GM12878 (cell line): Measurements from ENCODE around the gene PLEKHA7. TPM values are rescaled to one million over a fixed set of nuclear protein-coding genes. Genes with fewer than 3 reads are reported as not detected.

ENCODE experiments used
- ATAC-seq: fragments of 200-7000 bp; cut with Tn5 transposase; 3 replicates; pipeline ENCODE4 v1.9.1; 2020; ENCODE audit warnings: mild to moderate bottlenecking, moderate library complexity
- BruUV-seq: library from RNA; stranded (reverse); fragments of 400-500 nt; replicated peaks from 2 replicates; lab custom pipeline; 2021; lab: Mats Ljungman, UMichigan
- CTCF ChIA-PET: fragments of 300-600 bp; sonication (Branson Sonifier 250); formaldehyde crosslinking; extraction: SDS; loops from one replicate; lab custom pipeline; 2021; ENCODE audit warnings: inconsistent platforms; lab: Yijun Ruan, JAX
- POLR2A ChIA-PET: fragments of 350-600 bp; formaldehyde crosslinking; extraction: SDS; loops from one replicate; lab custom pipeline; 2021; ENCODE audit warnings: inconsistent platforms; lab: Charles Lee
- RAD21 ChIA-PET: fragments of 300-600 bp; sonication (Branson Sonifier 250); formaldehyde crosslinking; loops from one replicate; lab custom pipeline; 2023; ENCODE audit warnings: antibody characterized with exemption; ENCODE audit not compliant: unreplicated experiment; lab: Charles Lee
- SMC1A ChIA-PET: fragments of 300-600 bp; sonication (Branson Sonifier 250); formaldehyde crosslinking; loops from one replicate; lab custom pipeline; 2023; ENCODE audit not compliant: unreplicated experiment, uncharacterized antibody; lab: Charles Lee
- DNase-seq: peaks from one replicate; pipeline ENCODE4 v3.0.0-alpha.2; 2011; ENCODE audit warnings: low read depth, low spot score
- FAIRE-seq: peaks from 3 replicates; lab custom pipeline; 2011; peaks lifted over from hg19 to GRCh38; lab: Jason Lieb, UNC
- H2AFZ ChIP-seq: 2 replicates; pipeline ENCODE4 v1.6.0; 2011; ENCODE audit warnings: low read depth, low read length, control low read depth; ENCODE audit not compliant: control insufficient read depth
- H3K27ac ChIP-seq: 2 replicates; pipeline ENCODE4 v1.5.1; 2011; ENCODE audit warnings: control low read depth; ENCODE audit not compliant: control insufficient read depth, insufficient read depth
- H3K27me3 ChIP-seq, 2 experiments: replicated peaks in 1 of 2; 2 replicates each; pipeline versions ENCODE4 v1.6.0 to v1.6.1; 2011; ENCODE audit warnings: low read length in 1 of 2; ENCODE audit not compliant: control insufficient read depth in 2 of 2, insufficient read depth in 2 of 2
- H3K36me3 ChIP-seq, 2 experiments: 2 replicates each; pipeline ENCODE4 v1.5.1; 2011; ENCODE audit warnings: low read length in 1 of 2; ENCODE audit not compliant: control insufficient read depth in 2 of 2, insufficient read depth in 2 of 2
- H3K4me1 ChIP-seq: 2 replicates; pipeline ENCODE4 v1.6.1; 2011; ENCODE audit warnings: mild to moderate bottlenecking, low read length, moderate library complexity, mixed read lengths; ENCODE audit not compliant: control insufficient read depth, insufficient read depth
- H3K4me2 ChIP-seq: 2 replicates; pipeline ENCODE4 v1.6.0; 2011; ENCODE audit warnings: control low read depth; ENCODE audit not compliant: control insufficient read depth, insufficient read depth
- H3K4me3 ChIP-seq: fragments of 200-600 bp; sonication (generic); 2 replicates; pipeline ENCODE4 v1.5.1; 2016
- H3K79me2 ChIP-seq: 2 replicates; pipeline ENCODE4 v1.6.0; 2011; ENCODE audit warnings: low read length; ENCODE audit not compliant: control insufficient read depth, insufficient read depth
- H3K9ac ChIP-seq: 2 replicates; pipeline ENCODE4 v1.8.0; 2011; ENCODE audit warnings: low read length, control low read depth, mixed read lengths; ENCODE audit not compliant: control insufficient read depth, insufficient read depth
- H3K9me3 ChIP-seq: replicated peaks from 3 replicates; pipeline ENCODE4 v1.5.1; 2011; ENCODE audit warnings: mild to moderate bottlenecking, low read length; ENCODE audit not compliant: control insufficient read depth, insufficient read depth
- H4K20me1 ChIP-seq: 2 replicates; pipeline ENCODE4 v1.6.0; 2011; ENCODE audit not compliant: control insufficient read depth, insufficient read depth
- CBX3 ChIP-seq: fragments of 200-600 bp; sonication (generic); IDR thresholded peaks from 2 replicates; pipeline ENCODE4 v1.6.1; 2016; ENCODE audit warnings: low read depth, borderline replicate concordance
- CREM ChIP-seq: IDR thresholded peaks from 2 replicates; pipeline ENCODE4 v1.6.1; 2014; ENCODE audit warnings: antibody characterized with exemption, low read depth
- DPF2 ChIP-seq: fragments of 450-650 bp; IDR thresholded peaks from 2 replicates; pipeline ENCODE4 v1.6.1; 2017; ENCODE audit warnings: mild to moderate bottlenecking
- ESRRA ChIP-seq: IDR thresholded peaks from 2 replicates; pipeline ENCODE4 v1.6.1; 2012; ENCODE audit warnings: mild to moderate bottlenecking, low read length, improper control_type of control experiment
- ZZZ3 ChIP-seq: IDR thresholded peaks from 2 replicates; pipeline ENCODE4 v1.6.1; 2011; ENCODE audit warnings: low read depth; ENCODE audit not compliant: control insufficient read depth, insufficient read length
- WGBS: methylation state at CpG from one replicate; pipeline ENCODE4 v1.1.6; 2016; ENCODE audit warnings: low lambda C conversion rate; ENCODE audit not compliant: insufficient replicate concordance, insufficient coverage; ENCODE audit errors: missing lambda C conversion rate; 5-methylcytosine and 5-hydroxymethylcytosine counted together
- in situ Hi-C: fragments of 300-500 bp; cut with MboI; formaldehyde crosslinking; loops from 9 replicates; pipeline ENCODE4 v1.14.3; 2018; ENCODE audit warnings: mixed read lengths
- intact Hi-C: fragments of 100-400 bp; cut with micrococcal nuclease; formaldehyde crosslinking; loops from one replicate; pipeline ENCODE4 v1.14.2; 2022; ENCODE audit not compliant: unreplicated experiment
- polyA plus RNA-seq, 11 experiments: library from polyadenylated mRNA; depleted of rRNA in 4 of 11; unstranded in 6 of 11; stranded (reverse) in 5 of 11; fragments of >200 nt; fragmentation: Nextera tagmentation in 4 of 11; fragmentation: Illumina TruSeq in 1 of 11; extraction: Ambion mirVana in 4 of 11; extraction: Trizol in 1 of 11; gene quantifications; 1 replicate in 1 of 11; 2 replicates in 10 of 11; pipeline versions ENCODE4 v1.2.1 to v1.2.3, GENCODE V29; 2011 to 2016; ENCODE audit warnings: inconsistent platforms in 2 of 11, missing spikeins in 2 of 11, low read depth in 1 of 11
- total RNA-seq, 4 experiments: library from RNA; depleted of rRNA in 3 of 4; stranded (reverse); fragments of >200 nt in 3 of 4; fragmentation: Illumina TruSeq in 1 of 4; extraction: Trizol in 1 of 4; gene quantifications; 2 replicates each; pipeline versions ENCODE4 v1.2.1 to v1.2.3, GENCODE V29; 2013 to 2021
- TF ChIP-seq, protein P1 (sequence below): IDR thresholded peaks from 2 replicates; pipeline ENCODE4 v1.6.1; 2011; ENCODE audit warnings: borderline replicate concordance, low read depth, mild to moderate bottlenecking, moderate library complexity, low read length; ENCODE audit not compliant: insufficient read depth, poor library complexity, severe bottlenecking
- TF ChIP-seq, protein P2 (sequence below), 3 experiments: IDR thresholded peaks in 2 of 3; conservative IDR thresholded peaks in 1 of 3; 2 replicates each; pipeline ENCODE4 v1.5.1; 2011; ENCODE audit warnings: low read depth in 3 of 3, low read length in 3 of 3, mild to moderate bottlenecking in 3 of 3, control low read depth in 2 of 3, moderate library complexity in 2 of 3, inconsistent platforms in 1 of 3, mixed read lengths in 1 of 3; ENCODE audit not compliant: control insufficient read depth in 2 of 3, insufficient read depth in 1 of 3; ENCODE audit errors: extremely low read depth in 1 of 3

The PLEKHA7 gene
- total and polyA plus RNA-seq, 10 of the 15 experiments (the other 5 are each of a cell fraction or from before 2014, with no cell fraction given) = 0.45 to 5.3 (median 2.1) TPM

DNA sequence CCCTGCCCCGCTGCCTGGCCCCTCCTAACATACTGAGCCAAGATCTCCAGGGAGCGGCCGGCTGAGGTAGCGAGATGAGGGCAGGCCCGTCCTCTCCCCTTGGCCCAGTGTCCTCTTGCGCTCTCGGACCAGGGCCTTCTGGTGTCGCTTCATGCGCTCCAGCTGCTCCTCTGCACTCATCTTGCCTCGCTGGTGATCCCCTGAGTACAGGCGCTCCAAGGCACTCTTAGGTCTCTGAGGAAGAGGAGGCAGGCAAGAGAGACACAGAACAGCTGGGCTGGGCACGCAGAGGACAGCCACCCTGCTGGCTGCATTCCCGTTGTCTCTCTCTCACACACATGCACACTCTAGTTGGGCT lies 225.2 kb downstream of the PLEKHA7 start:
- H2AFZ ChIP-seq = no peak overlapping the region
- ChIA-PET POLR2A (no interaction called here), CTCF (interaction anchor here (0.6 to 5.8 kb wide), 12 partner anchors 8 to 274 kb away, joined by 3 to 33 read pairs (median 10); no protein-coding TSS in a partner anchor), SMC1A (interaction anchor here (0.6 to 1.4 kb wide), 3 partner anchors 31 to 293 kb away, joined by 3 to 4 read pairs (median 3); no protein-coding TSS in a partner anchor), RAD21 (interaction anchor here (0.8 kb wide), 1 partner anchor 274 kb away, joined by 3 read pairs; no protein-coding TSS in a partner anchor)
- no peak overlapping the region for H3K4me3 ChIP-seq
- TF ChIP-seq CREM = no peak
- no peak for TF ChIP-seq DPF2
- TF ChIP-seq CBX3 = no peak
- TF ChIP-seq, protein P1, sequence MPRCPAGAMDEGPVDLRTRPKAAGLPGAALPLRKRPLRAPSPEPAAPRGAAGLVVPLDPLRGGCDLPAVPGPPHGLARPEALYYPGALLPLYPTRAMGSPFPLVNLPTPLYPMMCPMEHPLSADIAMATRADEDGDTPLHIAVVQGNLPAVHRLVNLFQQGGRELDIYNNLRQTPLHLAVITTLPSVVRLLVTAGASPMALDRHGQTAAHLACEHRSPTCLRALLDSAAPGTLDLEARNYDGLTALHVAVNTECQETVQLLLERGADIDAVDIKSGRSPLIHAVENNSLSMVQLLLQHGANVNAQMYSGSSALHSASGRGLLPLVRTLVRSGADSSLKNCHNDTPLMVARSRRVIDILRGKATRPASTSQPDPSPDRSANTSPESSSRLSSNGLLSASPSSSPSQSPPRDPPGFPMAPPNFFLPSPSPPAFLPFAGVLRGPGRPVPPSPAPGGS = no peak
- TF ChIP-seq ESRRA = no peak
- no peak for TF ChIP-seq ZZZ3
- TF ChIP-seq, protein P2, sequence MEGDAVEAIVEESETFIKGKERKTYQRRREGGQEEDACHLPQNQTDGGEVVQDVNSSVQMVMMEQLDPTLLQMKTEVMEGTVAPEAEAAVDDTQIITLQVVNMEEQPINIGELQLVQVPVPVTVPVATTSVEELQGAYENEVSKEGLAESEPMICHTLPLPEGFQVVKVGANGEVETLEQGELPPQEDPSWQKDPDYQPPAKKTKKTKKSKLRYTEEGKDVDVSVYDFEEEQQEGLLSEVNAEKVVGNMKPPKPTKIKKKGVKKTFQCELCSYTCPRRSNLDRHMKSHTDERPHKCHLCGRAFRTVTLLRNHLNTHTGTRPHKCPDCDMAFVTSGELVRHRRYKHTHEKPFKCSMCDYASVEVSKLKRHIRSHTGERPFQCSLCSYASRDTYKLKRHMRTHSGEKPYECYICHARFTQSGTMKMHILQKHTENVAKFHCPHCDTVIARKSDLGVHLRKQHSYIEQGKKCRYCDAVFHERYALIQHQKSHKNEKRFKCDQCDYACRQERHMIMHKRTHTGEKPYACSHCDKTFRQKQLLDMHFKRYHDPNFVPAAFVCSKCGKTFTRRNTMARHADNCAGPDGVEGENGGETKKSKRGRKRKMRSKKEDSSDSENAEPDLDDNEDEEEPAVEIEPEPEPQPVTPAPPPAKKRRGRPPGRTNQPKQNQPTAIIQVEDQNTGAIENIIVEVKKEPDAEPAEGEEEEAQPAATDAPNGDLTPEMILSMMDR (IDR thresholded peaks at IDR 0.05 in 2 of 3, conservative IDR thresholded peaks at IDR 0.05 in 1 of 3; ENCODE audit: control insufficient read depth in 2 of 3, extremely low read depth in 1 of 3, insufficient read depth in 1 of 3, low read depth in 3 of 3, low read length in 3 of 3) = no peak
- FAIRE-seq (no peak), DNase-seq (no peak), ATAC-seq (no peak)
- 46% methylated on average over 13 of the region's 13 CpGs for WGBS
- BruUV-seq = no TSS peak
- H3K9ac ChIP-seq = no peak overlapping the region
- H3K36me3 ChIP-seq = no peaks in the 10 kb centered on the region
- H3K4me1 ChIP-seq = no peaks in the 10 kb centered on the region
- no peak overlapping the region for H3K4me2 ChIP-seq
- H3K27ac ChIP-seq = no peak overlapping the region
- intact Hi-C loops = loop anchor here (10.0 kb wide), 1 partner anchor 136 kb away; no protein-coding TSS in a partner anchor
- in situ Hi-C loops = no loop called here
- H4K20me1 ChIP-seq = no peaks in the 10 kb centered on the region
- no peaks in the 10 kb centered on the region for H3K9me3 ChIP-seq
- H3K27me3 ChIP-seq = no peaks in the 10 kb centered on the region; a peak in 1 of 4 replicates
- no peaks in the 10 kb centered on the region for H3K79me2 ChIP-seq
